Duodenal mucosa (tissue), 2 donors: ENCODE measurements around the gene CSF3.

ENCODE experiments used
- H3K27ac ChIP-seq: one replicate; pipeline ENCODE4 v1.7.0; 2013; ENCODE audit warnings: low read depth, low read length
- H3K27me3 ChIP-seq, 2 donors: one replicate each; pipeline ENCODE4 v1.7.0; 2013; ENCODE audit warnings: low read length in 2 of 2, control low read depth in 1 of 2; ENCODE audit not compliant: insufficient read depth in 2 of 2, control insufficient read depth in 1 of 2
- H3K36me3 ChIP-seq, 2 donors: one replicate each; pipeline ENCODE4 v1.7.0; 2013; ENCODE audit warnings: low read length in 2 of 2, control low read depth in 1 of 2; ENCODE audit not compliant: insufficient read depth in 2 of 2, control insufficient read depth in 1 of 2
- H3K4me1 ChIP-seq, 2 donors: one replicate each; pipeline ENCODE4 v1.7.0; 2013; ENCODE audit warnings: low read length in 2 of 2, control low read depth in 1 of 2; ENCODE audit not compliant: insufficient read depth in 2 of 2, control insufficient read depth in 1 of 2
- H3K4me3 ChIP-seq, 2 donors: one replicate each; pipeline ENCODE4 v1.7.0; 2013; ENCODE audit warnings: low read length in 2 of 2, low read depth in 1 of 2
- H3K9ac ChIP-seq, 2 donors: one replicate each; pipeline ENCODE4 v1.7.0; 2013; ENCODE audit warnings: low read length in 2 of 2, low read depth in 1 of 2
- H3K9me3 ChIP-seq, 2 donors: one replicate each; pipeline ENCODE4 v1.7.0; 2013; ENCODE audit warnings: low read length in 2 of 2, control low read depth in 1 of 2; ENCODE audit not compliant: control insufficient read depth in 1 of 2

Gene CSF3

DNA sequence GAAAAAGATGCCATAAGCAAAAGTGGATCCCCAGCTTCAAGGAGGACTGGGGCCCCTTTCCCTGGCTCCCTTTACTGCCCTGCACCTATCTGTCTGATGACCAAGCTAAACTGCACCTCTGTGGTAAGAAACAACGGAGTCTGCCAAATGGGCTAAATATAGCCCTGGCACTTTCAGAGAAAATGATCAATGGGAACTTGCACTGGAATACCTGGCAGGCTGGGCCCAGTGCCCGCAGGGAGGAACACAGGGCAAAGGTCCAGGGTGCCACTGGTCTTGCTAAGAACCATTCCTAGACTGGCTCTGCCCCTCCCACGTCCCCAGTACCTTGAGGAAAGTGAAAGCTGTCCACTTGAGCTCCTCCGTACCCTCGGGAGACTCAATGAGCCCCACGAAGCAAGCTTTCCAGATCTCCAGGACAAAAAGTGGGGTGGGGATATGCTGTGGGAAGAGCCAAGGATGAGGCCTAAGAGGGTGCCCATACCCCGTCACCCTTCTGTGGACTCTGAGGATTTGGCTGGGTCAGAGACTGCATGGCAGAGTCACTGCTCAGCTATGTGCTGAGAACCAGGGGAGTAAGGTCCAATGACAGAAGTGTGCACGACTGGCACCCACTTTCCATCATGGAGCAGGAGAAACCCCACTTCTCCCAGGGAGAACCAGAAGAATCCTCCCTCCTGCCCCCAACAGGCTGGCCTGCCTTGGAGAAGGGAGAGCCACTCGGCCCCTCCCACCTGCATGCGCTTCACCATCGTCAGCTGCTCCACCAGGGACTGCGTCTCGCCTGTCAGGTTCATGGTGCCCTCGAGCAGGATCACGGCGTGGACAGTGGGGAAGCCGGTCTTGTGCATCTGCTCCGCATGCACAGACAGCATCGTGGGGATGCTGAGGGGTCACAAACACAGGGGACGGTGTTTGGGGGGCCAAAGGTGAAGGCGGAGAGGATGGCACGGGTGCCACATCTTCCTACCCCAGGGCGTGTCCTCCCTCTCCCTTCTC is 17.4 kb downstream of the CSF3 start:
- Histone ChIP-seq H3K9ac (peak overlapping the region; percentile 68 to 71), H3K4me1 (peaks cover 28 to 38% of the 10 kb centered on the region in 2 donors), H3K36me3 (peaks cover 35 to 74% of the 10 kb centered on the region in 2 donors), H3K4me3 (peak overlapping the region; percentile 45 to 51), H3K27ac (peak overlapping the region; percentile 80), H3K9me3 (no peaks in the 10 kb centered on the region), H3K27me3 (no peaks in the 10 kb centered on the region)

- Histone ChIP-seq H3K4me1 (peaks cover 28 to 38% of the 10 kb centered on the region in 2 donors), H3K27me3 (no peaks in the 10 kb centered on the region), H3K9ac (peak overlapping the region in 1 of 2 donors; percentile 71), H3K36me3 (peaks cover 33 to 70% of the 10 kb centered on the region in 2 donors), H3K27ac (no peak overlapping the region), H3K9me3 (no peaks in the 10 kb centered on the region), H3K4me3 (no peak overlapping the region)
Observed at GRCh38 chr17:40033339-40033738, 18.1 kb downstream of the CSF3 start.

GRCh38 chr17:40034426-40035161 is 19.4 kb downstream of the CSF3 start:
- Histone ChIP-seq H3K4me1 (peaks cover 28 to 43% of the 10 kb centered on the region in 2 donors), H3K4me3 (no peak overlapping the region), H3K9me3 (no peaks in the 10 kb centered on the region), H3K9ac (no peak overlapping the region), H3K27ac (no peak overlapping the region), H3K36me3 (peaks cover 23 to 57% of the 10 kb centered on the region in 2 donors), H3K27me3 (no peaks in the 10 kb centered on the region)

DNA sequence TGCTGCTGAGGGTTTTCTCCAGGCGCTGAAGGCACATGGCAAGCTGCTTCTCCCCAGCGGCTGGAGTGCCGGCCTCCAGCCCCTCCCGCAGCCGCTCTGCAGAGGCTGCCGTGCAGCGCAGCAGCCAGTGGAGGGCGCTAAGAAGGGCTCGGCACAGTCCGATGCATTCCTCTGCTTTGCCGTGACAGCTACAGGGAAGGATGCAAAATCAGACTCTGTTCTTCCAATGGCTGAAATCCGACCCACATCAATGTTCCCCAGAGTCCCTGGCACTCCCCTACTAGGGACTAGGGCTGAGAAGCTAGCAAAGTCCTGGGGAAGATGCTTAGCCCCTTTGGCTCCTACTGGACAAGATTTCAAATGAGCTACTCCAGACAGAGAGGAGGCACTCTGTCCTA is 19.9 kb downstream of the CSF3 start:
- H3K9me3 ChIP-seq = no peaks in the 10 kb centered on the region
- peaks cover 20 to 53% of the 10 kb centered on the region in 2 donors for H3K36me3 ChIP-seq
- H3K9ac ChIP-seq = no peak overlapping the region
- no peak overlapping the region for H3K27ac ChIP-seq
- H3K27me3 ChIP-seq = no peaks in the 10 kb centered on the region
- H3K4me3 ChIP-seq = no peak overlapping the region
- peaks cover 28 to 43% of the 10 kb centered on the region in 2 donors for H3K4me1 ChIP-seq

GRCh38 chr17:40038882-40039513 is 23.8 kb downstream of the CSF3 start:
- Histone ChIP-seq H3K36me3 (peaks cover 9 to 24% of the 10 kb centered on the region in 2 donors), H3K4me1 (peaks cover 5 to 19% of the 10 kb centered on the region in 2 donors), H3K4me3 (no peak overlapping the region), H3K27ac (peak overlapping the region; percentile 13), H3K9ac (peak overlapping the region in 1 of 2 donors; percentile 8), H3K9me3 (no peaks in the 10 kb centered on the region), H3K27me3 (no peaks in the 10 kb centered on the region)

GRCh38 chr17:40041196-40041595 is 26.0 kb downstream of the CSF3 start:
- Histone ChIP-seq H3K36me3 (peaks cover 4 to 8% of the 10 kb centered on the region in 2 donors), H3K9me3 (no peaks in the 10 kb centered on the region), H3K4me1 (peaks cover 2 to 14% of the 10 kb centered on the region in 2 donors), H3K27me3 (no peaks in the 10 kb centered on the region), H3K4me3 (no peak overlapping the region), H3K27ac (no peak overlapping the region), H3K9ac (no peak overlapping the region)

GRCh38 chr17:40056379-40057015 is 41.3 kb downstream of the CSF3 start:
- Histone ChIP-seq H3K4me3 (no peak overlapping the region), H3K27me3 (no peaks in the 10 kb centered on the region), H3K4me1 (peaks cover 24 to 27% of the 10 kb centered on the region in 2 donors), H3K9ac (no peak overlapping the region), H3K36me3 (peaks cover 0 to 10% of the 10 kb centered on the region in 2 donors), H3K27ac (no peak overlapping the region), H3K9me3 (no peaks in the 10 kb centered on the region)

DNA sequence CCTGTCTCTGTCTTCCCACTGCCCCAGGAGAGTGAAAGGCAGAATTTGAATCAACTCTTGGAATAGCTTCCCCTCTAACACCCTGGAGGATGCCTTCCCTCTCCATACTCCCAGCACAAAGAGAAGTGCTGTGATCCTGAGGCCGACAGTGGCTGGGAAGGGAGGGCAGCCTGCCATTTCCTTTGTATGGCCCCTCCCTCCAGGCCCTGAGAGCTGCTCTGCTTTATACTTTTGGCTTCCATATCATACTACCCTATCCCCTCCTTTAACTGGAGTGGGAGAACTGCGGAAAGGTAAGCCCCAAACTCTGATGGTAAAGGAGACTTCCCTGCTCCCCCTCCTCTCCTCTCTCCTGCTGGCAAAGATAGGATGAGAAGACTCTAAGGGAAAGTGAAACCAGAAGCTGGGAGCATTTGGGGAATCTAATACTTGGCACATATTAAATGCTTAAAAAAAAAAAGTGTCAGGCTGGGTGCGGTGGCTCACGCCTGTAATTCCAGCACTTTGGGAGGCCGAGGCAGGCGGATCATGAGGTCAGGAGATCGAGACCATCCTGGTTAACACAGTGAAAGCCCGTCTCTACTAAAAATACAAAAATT is 43.0 kb downstream of the CSF3 start:
- no peak overlapping the region for H3K4me3 ChIP-seq
- H3K9ac ChIP-seq = no peak overlapping the region
- H3K27ac ChIP-seq = peak overlapping the region; percentile 30
- no peaks in the 10 kb centered on the region for H3K9me3 ChIP-seq
- peaks cover 31 to 33% of the 10 kb centered on the region in 2 donors for H3K4me1 ChIP-seq
- H3K36me3 ChIP-seq = no peaks in the 10 kb centered on the region
- no peaks in the 10 kb centered on the region for H3K27me3 ChIP-seq

DNA sequence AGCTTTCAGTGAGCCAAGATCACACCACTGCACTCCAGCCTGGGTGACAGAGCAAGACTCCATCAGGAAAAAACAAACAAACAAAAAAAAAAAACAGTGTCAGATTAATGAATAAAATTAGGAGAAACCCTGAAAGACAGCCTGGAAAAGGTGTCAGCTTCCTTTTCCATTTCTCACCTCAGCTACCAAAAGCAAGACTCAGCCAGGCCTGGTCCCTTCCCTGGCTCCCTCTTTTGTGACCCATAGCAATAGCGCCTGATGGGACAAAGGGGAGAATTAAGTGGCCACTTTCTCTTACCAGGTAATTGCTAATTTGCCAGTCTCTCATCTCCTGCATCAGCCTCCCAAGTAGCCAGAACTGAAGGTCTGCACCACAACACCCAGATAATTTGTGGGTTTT is 43.6 kb downstream of the CSF3 start:
- H3K4me1 ChIP-seq = peaks cover 28 to 30% of the 10 kb centered on the region in 2 donors
- H3K9ac ChIP-seq = no peak overlapping the region
- no peaks in the 10 kb centered on the region for H3K27me3 ChIP-seq
- no peak overlapping the region for H3K4me3 ChIP-seq
- H3K27ac ChIP-seq = no peak overlapping the region
- H3K9me3 ChIP-seq = no peaks in the 10 kb centered on the region
- H3K36me3 ChIP-seq = no peaks in the 10 kb centered on the region
